MCF 10A (cell line): ENCODE results near the gene NEU1. TPM values are rescaled to one million over a fixed set of nuclear protein-coding genes. Genes with fewer than 3 reads are reported as not detected.

Source experiments
- BruUV-seq: library from RNA; stranded (reverse); fragments of 400-500 nt; replicated peaks from 2 replicates; lab custom pipeline; 2021; lab: Mats Ljungman, UMichigan
- CTCF ChIA-PET: fragments of 300-600 bp; sonication (Branson Sonifier 250); formaldehyde crosslinking; extraction: SDS; loops from one replicate; lab custom pipeline; 2021; ENCODE audit warnings: antibody characterized with exemption, inconsistent platforms; lab: Yijun Ruan, JAX
- POLR2A ChIA-PET: fragments of 300-600, 350-650 bp; sonication (Branson Sonifier 250); formaldehyde crosslinking; extraction: SDS; loops from one replicate; lab custom pipeline; 2020; ENCODE audit warnings: antibody characterized with exemption, inconsistent platforms; lab: Yijun Ruan, JAX
- DNase-seq: peaks from one replicate; pipeline ENCODE4 v3.0.0-alpha.2; 2018; ENCODE audit not compliant: unreplicated experiment
- H3K27ac Mint-ChIP-seq: one replicate; pipeline ENCODE4 v1.8.0; 2022; ENCODE audit warnings: mild to moderate bottlenecking, low read depth, mixed read lengths; ENCODE audit not compliant: unreplicated experiment
- H3K27me3 Mint-ChIP-seq: one replicate; pipeline ENCODE4 v1.8.0; 2022; ENCODE audit warnings: mixed read lengths; ENCODE audit not compliant: insufficient read depth, unreplicated experiment
- H3K36me3 Mint-ChIP-seq: one replicate; pipeline ENCODE4 v1.8.0; 2022; ENCODE audit warnings: mild to moderate bottlenecking, moderate library complexity, mixed read lengths; ENCODE audit not compliant: insufficient read depth, unreplicated experiment
- H3K4me1 Mint-ChIP-seq: one replicate; pipeline ENCODE4 v1.8.0; 2022; ENCODE audit warnings: mixed read lengths; ENCODE audit not compliant: insufficient read depth, unreplicated experiment
- H3K4me3 Mint-ChIP-seq: one replicate; pipeline ENCODE4 v1.8.0; 2022; ENCODE audit warnings: mild to moderate bottlenecking, moderate library complexity, mixed read lengths; ENCODE audit not compliant: unreplicated experiment
- H3K9me3 Mint-ChIP-seq: one replicate; pipeline ENCODE4 v1.8.0; 2022; ENCODE audit warnings: mixed read lengths; ENCODE audit not compliant: unreplicated experiment
- intact Hi-C: fragments of 100-400 bp; cut with micrococcal nuclease; formaldehyde crosslinking; loops from 2 replicates; pipeline ENCODE4 v1.14.1; 2022
- total RNA-seq: library from RNA; stranded (reverse); gene quantifications from 2 replicates; pipeline ENCODE4 v1.2.3, GENCODE V29; 2022
- TF ChIP-seq, protein P1 (sequence below): fragments of 200-600 bp; IDR thresholded peaks from one replicate; pipeline ENCODE4 v1.8.0; 2022; ENCODE audit warnings: antibody characterized with exemption, mild to moderate bottlenecking; ENCODE audit not compliant: unreplicated experiment

NEU1 gene
- total RNA-seq, 1 experiment from 2014 or later = 19.7 TPM

DNA sequence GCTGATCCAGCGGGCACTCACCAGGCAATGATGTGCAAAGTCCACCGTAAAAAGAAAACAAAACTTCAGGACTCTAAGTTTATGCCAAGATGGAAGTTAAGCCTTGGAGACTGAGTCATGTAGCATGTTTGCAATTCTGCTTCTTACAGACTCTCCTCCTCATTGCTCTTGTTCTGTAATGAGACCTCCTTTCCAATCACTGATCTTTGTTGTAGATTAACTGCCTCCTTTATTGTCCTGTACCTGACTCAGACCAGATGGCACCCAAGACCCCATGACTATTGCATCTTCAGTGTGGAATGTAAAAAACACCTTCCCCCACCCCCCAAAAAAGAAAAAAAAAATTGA lies 11.2 kb downstream of the NEU1 start:
- Mint-ChIP-seq H3K4me3 (no peak overlapping the region), H3K27ac (no peak overlapping the region), H3K27me3 (no peaks in the 10 kb centered on the region), H3K36me3 (no peaks in the 10 kb centered on the region), H3K9me3 (no peaks in the 10 kb centered on the region), H3K4me1 (no peaks in the 10 kb centered on the region)
- intact Hi-C loops = no loop called here
- no TSS peak for BruUV-seq
- DNase-seq = no peak
- TF ChIP-seq, protein P1, sequence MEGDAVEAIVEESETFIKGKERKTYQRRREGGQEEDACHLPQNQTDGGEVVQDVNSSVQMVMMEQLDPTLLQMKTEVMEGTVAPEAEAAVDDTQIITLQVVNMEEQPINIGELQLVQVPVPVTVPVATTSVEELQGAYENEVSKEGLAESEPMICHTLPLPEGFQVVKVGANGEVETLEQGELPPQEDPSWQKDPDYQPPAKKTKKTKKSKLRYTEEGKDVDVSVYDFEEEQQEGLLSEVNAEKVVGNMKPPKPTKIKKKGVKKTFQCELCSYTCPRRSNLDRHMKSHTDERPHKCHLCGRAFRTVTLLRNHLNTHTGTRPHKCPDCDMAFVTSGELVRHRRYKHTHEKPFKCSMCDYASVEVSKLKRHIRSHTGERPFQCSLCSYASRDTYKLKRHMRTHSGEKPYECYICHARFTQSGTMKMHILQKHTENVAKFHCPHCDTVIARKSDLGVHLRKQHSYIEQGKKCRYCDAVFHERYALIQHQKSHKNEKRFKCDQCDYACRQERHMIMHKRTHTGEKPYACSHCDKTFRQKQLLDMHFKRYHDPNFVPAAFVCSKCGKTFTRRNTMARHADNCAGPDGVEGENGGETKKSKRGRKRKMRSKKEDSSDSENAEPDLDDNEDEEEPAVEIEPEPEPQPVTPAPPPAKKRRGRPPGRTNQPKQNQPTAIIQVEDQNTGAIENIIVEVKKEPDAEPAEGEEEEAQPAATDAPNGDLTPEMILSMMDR = no peak
- CTCF ChIA-PET = interaction anchor here (0.6 to 0.9 kb wide), 2 partner anchors 45 to 81 kb away, joined by 3 to 4 read pairs; no protein-coding TSS in a partner anchor
- POLR2A ChIA-PET = no interaction called here

DNA sequence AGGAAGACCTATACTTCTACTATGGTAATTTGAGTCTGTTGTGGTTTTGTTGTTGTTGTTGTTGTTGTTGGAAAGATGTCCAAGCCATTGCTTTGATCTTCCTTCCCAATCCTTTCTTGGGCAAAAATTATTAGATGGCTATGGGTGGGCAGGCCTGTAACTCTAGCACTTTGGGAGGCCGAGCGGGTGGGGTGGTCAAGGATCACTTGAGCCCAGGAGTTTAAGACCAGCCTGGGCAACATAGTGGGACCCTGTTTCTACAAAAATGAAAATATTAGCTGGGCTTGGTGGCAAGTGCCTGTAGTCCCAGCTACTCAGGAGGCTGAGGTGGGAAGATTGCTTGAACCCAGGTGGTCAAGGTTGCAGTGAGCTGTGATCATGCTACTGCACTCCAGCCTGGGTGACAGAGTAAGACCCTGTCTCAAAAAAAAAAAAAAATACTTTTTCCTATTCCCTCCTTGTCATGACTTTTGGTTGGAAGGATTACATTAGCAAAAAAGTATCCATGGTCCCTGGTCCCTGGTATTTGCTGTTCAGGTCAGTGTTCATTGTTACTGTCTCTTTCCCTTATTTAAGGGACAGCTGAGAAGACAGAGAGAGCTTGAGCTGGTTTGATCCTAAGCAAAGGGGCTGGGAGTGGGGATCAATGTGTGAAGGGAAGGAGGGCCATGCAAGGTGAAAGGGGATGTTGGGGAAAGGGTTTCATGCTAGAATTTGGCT lies 11.7 kb downstream of the NEU1 start:
- H3K27ac Mint-ChIP-seq = no peak overlapping the region
- ChIA-PET POLR2A (no interaction called here), CTCF (interaction anchor here (0.6 to 0.9 kb wide), 3 partner anchors 45 to 115 kb away, joined by 3 to 4 read pairs (median 3); no protein-coding TSS in a partner anchor)
- H3K9me3 Mint-ChIP-seq = no peaks in the 10 kb centered on the region
- BruUV-seq = no TSS peak
- no peak overlapping the region for H3K4me3 Mint-ChIP-seq
- intact Hi-C loops = no loop called here
- TF ChIP-seq, protein P1 = no peak
- no peaks in the 10 kb centered on the region for H3K36me3 Mint-ChIP-seq
- H3K4me1 Mint-ChIP-seq = no peaks in the 10 kb centered on the region
- no peaks in the 10 kb centered on the region for H3K27me3 Mint-ChIP-seq
- DNase-seq = no peak

DNA sequence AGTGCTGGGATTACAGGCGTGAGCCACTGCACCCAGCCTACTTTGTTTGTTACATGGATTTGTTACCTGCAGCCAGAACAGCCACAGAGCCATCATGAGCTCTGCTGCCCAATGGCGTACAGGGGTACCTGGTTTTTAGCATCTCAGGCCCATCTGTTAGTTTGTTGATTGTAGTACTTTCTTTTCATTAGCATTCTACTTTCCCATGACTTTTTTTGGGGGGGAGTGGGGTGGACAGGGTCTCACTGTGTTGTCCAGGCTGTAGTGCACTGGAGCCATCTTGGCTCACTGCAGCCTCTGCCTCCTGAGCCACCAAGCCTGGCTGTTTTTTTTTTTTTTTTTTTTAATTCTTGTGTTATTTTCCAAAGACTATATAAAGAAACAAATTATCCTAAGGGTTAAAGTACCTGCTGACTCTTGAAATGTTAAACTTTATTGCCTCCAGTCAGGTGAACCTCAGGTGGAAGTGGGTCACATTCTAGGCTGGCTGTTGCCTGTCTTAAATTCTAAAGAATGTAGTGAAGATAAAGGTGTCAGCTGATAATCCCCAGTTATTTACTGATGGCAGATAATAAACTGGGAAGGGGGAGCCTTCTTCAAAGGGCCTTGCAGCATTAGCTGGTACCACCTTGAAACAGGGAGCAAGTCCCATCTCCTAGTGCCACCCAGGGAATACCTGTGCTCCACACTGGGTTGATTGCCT lies 15.2 kb downstream of the NEU1 start:
- POLR2A ChIA-PET = interaction anchor here (0.9 to 2.1 kb wide), 5 partner anchors 8 to 32 kb away, joined by 3 to 6 read pairs (median 5); partner anchors contain the start of genes HSPA1A and HSPA1L
- no peak overlapping the region for H3K4me3 Mint-ChIP-seq
- no peaks in the 10 kb centered on the region for H3K4me1 Mint-ChIP-seq
- H3K9me3 Mint-ChIP-seq = no peaks in the 10 kb centered on the region
- CTCF ChIA-PET = interaction anchor here (1.0 kb wide), 1 partner anchor 10 kb away, joined by 3 read pairs; no protein-coding TSS in a partner anchor
- DNase-seq = no peak
- intact Hi-C loops = no loop called here
- no peaks in the 10 kb centered on the region for H3K27me3 Mint-ChIP-seq
- BruUV-seq = no TSS peak
- no peaks in the 10 kb centered on the region for H3K36me3 Mint-ChIP-seq
- TF ChIP-seq, protein P1 = no peak
- H3K27ac Mint-ChIP-seq = no peak overlapping the region

DNA sequence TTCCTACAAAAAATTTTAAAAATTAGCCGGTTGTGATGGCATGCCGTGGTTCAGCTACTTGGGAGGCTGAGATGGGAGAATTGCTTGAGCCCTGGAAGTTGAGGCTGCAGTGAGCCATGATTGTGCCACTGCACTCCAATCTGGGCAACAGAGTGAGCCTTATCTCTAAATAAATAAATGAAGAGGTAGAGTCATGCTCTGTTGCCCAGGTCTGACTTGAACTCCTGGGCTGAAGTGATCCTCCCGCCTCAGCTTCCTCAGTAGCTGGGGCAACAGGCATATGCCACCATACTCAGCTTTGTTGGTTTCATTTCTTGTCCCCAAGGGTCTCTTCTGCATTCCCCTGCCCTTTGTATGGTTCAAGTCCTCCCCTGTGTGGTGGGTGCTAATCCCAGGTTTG lies 18.1 kb downstream of the NEU1 start:
- BruUV-seq = no TSS peak
- H3K9me3 Mint-ChIP-seq = no peaks in the 10 kb centered on the region
- no peak for DNase-seq
- POLR2A ChIA-PET = interaction anchor here (1.1 to 1.4 kb wide), 2 partner anchors 9 to 17 kb away, joined by 5 to 7 read pairs; partner anchors contain the start of gene HSPA1B
- intact Hi-C loops = no loop called here
- H3K4me3 Mint-ChIP-seq = no peak overlapping the region
- H3K4me1 Mint-ChIP-seq = no peaks in the 10 kb centered on the region
- CTCF ChIA-PET = no interaction called here
- no peak overlapping the region for H3K27ac Mint-ChIP-seq
- no peaks in the 10 kb centered on the region for H3K27me3 Mint-ChIP-seq
- TF ChIP-seq, protein P1 = no peak
- H3K36me3 Mint-ChIP-seq = peaks cover 26% of the 10 kb centered on the region
